ENCODE results near the gene EOGT. TPM values are rescaled to one million over a fixed set of nuclear protein-coding genes. Genes with fewer than 3 reads are reported as not detected.

EOGT gene
- total and polyA plus RNA-seq, 10 of the 15 experiments (the other 5 are each of a cell fraction or from before 2014, with no cell fraction given) = 3.5 to 16.5 (median 8.3) TPM

- FAIRE-seq (no peak), ATAC-seq (no peak), DNase-seq (ENCODE audit: low read depth, low spot score) (no peak)
- H3K79me2 ChIP-seq (ENCODE audit: control insufficient read depth, insufficient read depth, low read length) = no peaks in the 10 kb centered on the region
- no peak overlapping the region for H3K9ac ChIP-seq (ENCODE audit: control insufficient read depth, insufficient read depth, low read length)
- no peaks in the 10 kb centered on the region for H3K9me3 ChIP-seq (replicated peaks; ENCODE audit: control insufficient read depth, insufficient read depth, low read length)
- peaks cover 2 to 13% of the 10 kb centered on the region in 2 experiments; a peak in 3 of 4 replicates for H3K27me3 ChIP-seq (replicated peaks in 1 of 2; ENCODE audit: control insufficient read depth in 2 of 2, insufficient read depth in 2 of 2, low read length in 1 of 2)
- H3K36me3 ChIP-seq (ENCODE audit: control insufficient read depth in 2 of 2, insufficient read depth in 2 of 2, low read length in 1 of 2) = no peaks in the 10 kb centered on the region
- H2AFZ ChIP-seq (ENCODE audit: control insufficient read depth, low read depth, low read length) = no peak overlapping the region
- H3K4me2 ChIP-seq (ENCODE audit: control insufficient read depth, insufficient read depth) = no peak overlapping the region
- intact Hi-C loops (cut with micrococcal nuclease; ENCODE audit: unreplicated experiment) (no loop called here), in situ Hi-C loops (cut with MboI) (no loop called here)
- no peak overlapping the region for H3K4me3 ChIP-seq
- no peaks in the 10 kb centered on the region for H3K4me1 ChIP-seq (ENCODE audit: control insufficient read depth, insufficient read depth, low read length)
- RAD21 ChIA-PET (ENCODE audit: unreplicated experiment) = no interaction called here
- H3K27ac ChIP-seq (ENCODE audit: control insufficient read depth, insufficient read depth) = no peak overlapping the region
- no peaks in the 10 kb centered on the region for H4K20me1 ChIP-seq (ENCODE audit: control insufficient read depth, insufficient read depth)
- no TSS peak for BruUV-seq (replicated peaks)
- TF ChIP-seq NFYB (IDR thresholded peaks at IDR 0.05; ENCODE audit: insufficient read depth, low read depth, low read length) = no peak
- TF ChIP-seq NFIC (IDR thresholded peaks at IDR 0.05; ENCODE audit: low read depth, low read length) = no peak
- no peak for TF ChIP-seq ESRRA (IDR thresholded peaks at IDR 0.05; ENCODE audit: low read length)
- TF ChIP-seq MLLT1 (IDR thresholded peaks at IDR 0.05) = no peak
- TF ChIP-seq SMARCA5 (IDR thresholded peaks at IDR 0.05) = no peak
- no peak for TF ChIP-seq FOXM1 (IDR thresholded peaks at IDR 0.05; ENCODE audit: low read depth, low read length)
- no peak for TF ChIP-seq HCFC1 (IDR thresholded peaks at IDR 0.05; ENCODE audit: low read length)
- no peak for TF ChIP-seq YY1 (IDR thresholded peaks at IDR 0.05; ENCODE audit: low read depth, low read length)
- TF ChIP-seq SIX5 (IDR thresholded peaks at IDR 0.05; ENCODE audit: low read depth, low read length, severe bottlenecking) = no peak
- WGBS (ENCODE audit: insufficient coverage, insufficient replicate concordance, low lambda C conversion rate, missing lambda C conversion rate) = 10% methylated on average over 6 of the region's 6 CpGs
- POLR2A ChIA-PET = no interaction called here
- CTCF ChIA-PET = no interaction called here
- SMC1A ChIA-PET (ENCODE audit: uncharacterized antibody, unreplicated experiment) = no interaction called here
These were observed 77.7 kb downstream of the EOGT start for GRCh38 chr3:68935778-68936177.

Data from GM12878 (cell line).